IPS DF 6.9 (cell line): ENCODE results near the gene OPA1.

Experiments
- DNase-seq: peaks from one replicate; pipeline ENCODE4 v3.0.0-alpha.2; 2013; ENCODE audit warnings: low read depth, low spot score
- H3K27ac ChIP-seq: one replicate; pipeline ENCODE4 v1.5.1; 2013; ENCODE audit warnings: low read length, control low read depth
- H3K27me3 ChIP-seq: 2 replicates; pipeline ENCODE4 v1.6.1; 2013; ENCODE audit warnings: mild to moderate bottlenecking, low read length; ENCODE audit not compliant: control insufficient read depth, insufficient read depth
- H3K36me3 ChIP-seq: 2 replicates; pipeline ENCODE4 v1.6.1; 2013; ENCODE audit warnings: low read length; ENCODE audit not compliant: control insufficient read depth, insufficient read depth
- H3K4me1 ChIP-seq: 2 replicates; pipeline ENCODE4 v1.6.1; 2013; ENCODE audit warnings: low read length; ENCODE audit not compliant: control insufficient read depth, insufficient read depth
- H3K4me3 ChIP-seq: 2 replicates; pipeline ENCODE4 v1.5.1; 2013; ENCODE audit warnings: mild to moderate bottlenecking, low read length
- H3K9me3 ChIP-seq: 2 replicates; pipeline ENCODE4 v1.6.1; 2013; ENCODE audit warnings: low read length, inconsistent platforms; ENCODE audit not compliant: control insufficient read depth, insufficient read depth
- WGBS: extraction: QIAGEN DNeasy Blood & Tissue Kit; methylation state at CpG from one replicate; pipeline ENCODE4 v1.1.7; 2013; ENCODE audit warnings: mixed read lengths, missing lambda C conversion rate; ENCODE audit not compliant: insufficient read length, insufficient coverage; 5-methylcytosine and 5-hydroxymethylcytosine counted together

Gene OPA1

GRCh38 chr3:193704431-193704830, 111.4 kb downstream of the OPA1 start:
- Histone ChIP-seq H3K27me3 (no peaks in the 10 kb centered on the region), H3K27ac (no peak overlapping the region), H3K36me3 (no peaks in the 10 kb centered on the region), H3K9me3 (no peaks in the 10 kb centered on the region), H3K4me1 (0 out of 2 replicates have a peak, but pooled peaks cover 2% of the 10 kb centered on the region), H3K4me3 (no peak overlapping the region)
- WGBS: 100% methylated on average over 1 of the region's 5 CpGs
- DNase-seq: no peak

GRCh38 chr3:193708270-193708669, 115.3 kb downstream of the OPA1 start:
- no peaks in the 10 kb centered on the region for H3K36me3 ChIP-seq
- DNase-seq: no peak
- peaks cover 8% of the 10 kb centered on the region for H3K4me1 ChIP-seq
- no peaks in the 10 kb centered on the region for H3K9me3 ChIP-seq
- H3K27me3 ChIP-seq: no peaks in the 10 kb centered on the region
- no peak overlapping the region for H3K27ac ChIP-seq
- WGBS: no CpG with 5 or more reads among the region's 3 CpGs
- no peak overlapping the region for H3K4me3 ChIP-seq

- DNase-seq: no peak
- Histone ChIP-seq H3K27me3 (no peaks in the 10 kb centered on the region), H3K27ac (no peak overlapping the region), H3K9me3 (0 out of 2 replicates have a peak, but pooled peaks cover 2% of the 10 kb centered on the region), H3K36me3 (no peaks in the 10 kb centered on the region), H3K4me1 (peaks cover 8% of the 10 kb centered on the region), H3K4me3 (no peak overlapping the region)
- WGBS: no CpG with 5 or more reads among the region's 18 CpGs
Observed at GRCh38 chr3:193710286-193711165, 117.5 kb downstream of the OPA1 start.

GRCh38 chr3:193711166-193711485, 118.1 kb downstream of the OPA1 start:
- WGBS: no CpG with 5 or more reads among the region's 8 CpGs
- Histone ChIP-seq H3K4me3 (no peak overlapping the region), H3K4me1 (peaks cover 8% of the 10 kb centered on the region), H3K36me3 (no peaks in the 10 kb centered on the region), H3K27me3 (no peaks in the 10 kb centered on the region), H3K9me3 (0 out of 2 replicates have a peak, but pooled peaks cover 2% of the 10 kb centered on the region), H3K27ac (no peak overlapping the region)
- DNase-seq: no peak

- DNase-seq: no peak
- Histone ChIP-seq H3K9me3 (0 out of 2 replicates have a peak, but pooled peaks cover 2% of the 10 kb centered on the region), H3K4me1 (peaks cover 8% of the 10 kb centered on the region), H3K36me3 (no peaks in the 10 kb centered on the region), H3K27me3 (no peaks in the 10 kb centered on the region), H3K4me3 (no peak overlapping the region), H3K27ac (no peak overlapping the region)
- no CpG with 5 or more reads among the region's 9 CpGs for WGBS
Observed at GRCh38 chr3:193711523-193711963, 118.5 kb downstream of the OPA1 start.

- no peaks in the 10 kb centered on the region for H3K36me3 ChIP-seq
- no peak overlapping the region for H3K27ac ChIP-seq
- H3K4me1 ChIP-seq: peaks cover 8% of the 10 kb centered on the region
- WGBS: no CpG with 5 or more reads among the region's 19 CpGs
- H3K27me3 ChIP-seq: no peaks in the 10 kb centered on the region
- H3K9me3 ChIP-seq: 0 out of 2 replicates have a peak, but pooled peaks cover 2% of the 10 kb centered on the region
- H3K4me3 ChIP-seq: no peak overlapping the region
- DNase-seq: no peak
Observed at GRCh38 chr3:193711964-193712598, 119.1 kb downstream of the OPA1 start.

GRCh38 chr3:193712938-193713337, 119.9 kb downstream of the OPA1 start:
- H3K4me3 ChIP-seq: no peak overlapping the region
- H3K27me3 ChIP-seq: no peaks in the 10 kb centered on the region
- no peak overlapping the region for H3K27ac ChIP-seq
- no peak for DNase-seq
- H3K36me3 ChIP-seq: no peaks in the 10 kb centered on the region
- no CpG with 5 or more reads among the region's 5 CpGs for WGBS
- H3K9me3 ChIP-seq: 0 out of 2 replicates have a peak, but pooled peaks cover 2% of the 10 kb centered on the region
- H3K4me1 ChIP-seq: peaks cover 8% of the 10 kb centered on the region

- Histone ChIP-seq H3K4me1 (peaks cover 8% of the 10 kb centered on the region), H3K36me3 (no peaks in the 10 kb centered on the region), H3K27ac (no peak overlapping the region), H3K4me3 (no peak overlapping the region), H3K9me3 (0 out of 2 replicates have a peak, but pooled peaks cover 2% of the 10 kb centered on the region), H3K27me3 (no peaks in the 10 kb centered on the region)
- WGBS: no CpG with 5 or more reads among the region's 4 CpGs
- no peak for DNase-seq
Observed at GRCh38 chr3:193714523-193715137, 121.6 kb downstream of the OPA1 start.

- no peak for DNase-seq
- no peak overlapping the region for H3K27ac ChIP-seq
- H3K4me3 ChIP-seq: no peak overlapping the region
- WGBS: no CpG with 5 or more reads among the region's 4 CpGs
- H3K36me3 ChIP-seq: no peaks in the 10 kb centered on the region
- 0 out of 2 replicates have a peak, but pooled peaks cover 2% of the 10 kb centered on the region for H3K9me3 ChIP-seq
- H3K27me3 ChIP-seq: no peaks in the 10 kb centered on the region
- H3K4me1 ChIP-seq: peaks cover 3% of the 10 kb centered on the region
Observed at GRCh38 chr3:193716150-193716549, 123.1 kb downstream of the OPA1 start.

GRCh38 chr3:193719735-193720134, 126.7 kb downstream of the OPA1 start:
- no peak overlapping the region for H3K4me3 ChIP-seq
- H3K9me3 ChIP-seq: 0 out of 2 replicates have a peak, but pooled peaks cover 2% of the 10 kb centered on the region
- H3K27me3 ChIP-seq: no peaks in the 10 kb centered on the region
- H3K36me3 ChIP-seq: no peaks in the 10 kb centered on the region
- DNase-seq: no peak
- no peaks in the 10 kb centered on the region for H3K4me1 ChIP-seq
- no CpG with 5 or more reads among the region's 7 CpGs for WGBS
- no peak overlapping the region for H3K27ac ChIP-seq
